ENCODE measurements around the gene CTXND2. TPM values are rescaled to one million over a fixed set of nuclear protein-coding genes. Genes with fewer than 3 reads are reported as not detected.

CTXND2 gene
- total and polyA plus RNA-seq, 9 of the 15 experiments (the other 6 are each of a cell fraction or from before 2014, with no cell fraction given) = not detected

DNA sequence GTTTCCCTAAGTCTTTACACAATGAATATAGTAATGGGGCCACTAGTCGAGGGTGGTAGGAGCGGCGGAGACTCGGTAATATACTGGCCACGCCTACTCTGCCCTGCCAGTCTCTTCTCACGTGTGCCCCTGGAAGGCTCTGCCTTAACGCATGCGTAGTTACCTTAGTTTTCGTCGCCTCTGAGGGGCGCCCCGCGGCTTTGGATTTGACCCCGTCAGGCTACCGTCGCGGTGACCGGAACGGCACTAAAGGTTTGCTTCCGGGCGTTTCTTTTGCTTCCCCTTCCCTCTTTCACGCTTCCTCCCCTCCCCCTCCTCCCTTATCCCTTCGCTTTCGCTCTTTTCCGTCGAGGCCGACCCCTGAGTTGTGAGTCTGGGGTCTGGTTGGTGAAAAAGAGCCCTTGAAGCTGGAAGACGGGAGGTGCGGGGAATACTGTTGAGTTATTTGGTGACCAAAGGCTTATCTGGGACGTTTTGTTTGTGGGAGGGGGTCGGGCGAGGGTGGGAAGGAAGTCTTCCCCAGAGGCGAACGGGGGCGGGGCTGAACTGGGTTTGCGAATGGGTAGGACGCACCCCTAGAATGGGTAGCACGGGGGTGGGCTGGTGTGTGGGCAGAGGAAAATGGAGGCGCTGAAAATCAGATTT is 39.3 kb downstream of the CTXND2 start, which contains the start of gene SETDB1 (continued):
- no peak for TF ChIP-seq IFI16 (CRISPR knock-in tag; IDR thresholded peaks at IDR 0.05)
- no peak for TF ChIP-seq SMARCA5 (IDR thresholded peaks at IDR 0.05)
- no peak for TF ChIP-seq PHB (CRISPR knock-in tag; IDR thresholded peaks at IDR 0.05)
- TF ChIP-seq TCFL5 (CRISPR knock-in tag; conservative IDR thresholded peaks at IDR 0.05) = no peak
- TF ChIP-seq LEF1 (IDR thresholded peaks at IDR 0.05) = peak; percentile 75
- TF ChIP-seq E2F4 (CRISPR knock-in tag; IDR thresholded peaks at IDR 0.05; ENCODE audit: low read depth) = no peak
- peak; percentile 55 for TF ChIP-seq MTA2 (IDR thresholded peaks at IDR 0.05; ENCODE audit: low read depth)
- TF ChIP-seq ZNF140 (CRISPR knock-in tag; IDR thresholded peaks at IDR 0.05) = no peak
- TF ChIP-seq PML (IDR thresholded peaks at IDR 0.05; ENCODE audit: low read length) = peak; percentile 60
- TF ChIP-seq C11orf30 (IDR thresholded peaks at IDR 0.05; ENCODE audit: low read depth) = peak; percentile 91
- no peak for TF ChIP-seq ARID3A (IDR thresholded peaks at IDR 0.05; ENCODE audit: borderline replicate concordance, low read depth, low read length)
- TF ChIP-seq ZNF639 (CRISPR knock-in tag; conservative IDR thresholded peaks at IDR 0.05 in 1 of 2, IDR thresholded peaks at IDR 0.05 in 1 of 2) = peak in 1 of 2 experiments; percentile 91; a peak in 2 of 4 replicates
- peak; percentile 94 for TF ChIP-seq ELF1 (tag; IDR thresholded peaks at IDR 0.05)
- no peak for TF ChIP-seq HDAC3 (IDR thresholded peaks at IDR 0.05; ENCODE audit: borderline replicate concordance, partially characterized antibody)
- no peak for TF ChIP-seq PURB (CRISPR knock-in tag; IDR thresholded peaks at IDR 0.05; ENCODE audit: low read depth)
- peak; percentile 49; the same call in 1 of the 2 replicates for TF ChIP-seq TCF7 (IDR thresholded peaks at IDR 0.05; ENCODE audit: borderline replicate concordance)
- TF ChIP-seq, protein P1, sequence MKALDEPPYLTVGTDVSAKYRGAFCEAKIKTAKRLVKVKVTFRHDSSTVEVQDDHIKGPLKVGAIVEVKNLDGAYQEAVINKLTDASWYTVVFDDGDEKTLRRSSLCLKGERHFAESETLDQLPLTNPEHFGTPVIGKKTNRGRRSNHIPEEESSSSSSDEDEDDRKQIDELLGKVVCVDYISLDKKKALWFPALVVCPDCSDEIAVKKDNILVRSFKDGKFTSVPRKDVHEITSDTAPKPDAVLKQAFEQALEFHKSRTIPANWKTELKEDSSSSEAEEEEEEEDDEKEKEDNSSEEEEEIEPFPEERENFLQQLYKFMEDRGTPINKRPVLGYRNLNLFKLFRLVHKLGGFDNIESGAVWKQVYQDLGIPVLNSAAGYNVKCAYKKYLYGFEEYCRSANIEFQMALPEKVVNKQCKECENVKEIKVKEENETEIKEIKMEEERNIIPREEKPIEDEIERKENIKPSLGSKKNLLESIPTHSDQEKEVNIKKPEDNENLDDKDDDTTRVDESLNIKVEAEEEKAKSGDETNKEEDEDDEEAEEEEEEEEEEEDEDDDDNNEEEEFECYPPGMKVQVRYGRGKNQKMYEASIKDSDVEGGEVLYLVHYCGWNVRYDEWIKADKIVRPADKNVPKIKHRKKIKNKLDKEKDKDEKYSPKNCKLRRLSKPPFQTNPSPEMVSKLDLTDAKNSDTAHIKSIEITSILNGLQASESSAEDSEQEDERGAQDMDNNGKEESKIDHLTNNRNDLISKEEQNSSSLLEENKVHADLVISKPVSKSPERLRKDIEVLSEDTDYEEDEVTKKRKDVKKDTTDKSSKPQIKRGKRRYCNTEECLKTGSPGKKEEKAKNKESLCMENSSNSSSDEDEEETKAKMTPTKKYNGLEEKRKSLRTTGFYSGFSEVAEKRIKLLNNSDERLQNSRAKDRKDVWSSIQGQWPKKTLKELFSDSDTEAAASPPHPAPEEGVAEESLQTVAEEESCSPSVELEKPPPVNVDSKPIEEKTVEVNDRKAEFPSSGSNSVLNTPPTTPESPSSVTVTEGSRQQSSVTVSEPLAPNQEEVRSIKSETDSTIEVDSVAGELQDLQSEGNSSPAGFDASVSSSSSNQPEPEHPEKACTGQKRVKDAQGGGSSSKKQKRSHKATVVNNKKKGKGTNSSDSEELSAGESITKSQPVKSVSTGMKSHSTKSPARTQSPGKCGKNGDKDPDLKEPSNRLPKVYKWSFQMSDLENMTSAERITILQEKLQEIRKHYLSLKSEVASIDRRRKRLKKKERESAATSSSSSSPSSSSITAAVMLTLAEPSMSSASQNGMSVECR (CRISPR knock-in tag; IDR thresholded peaks at IDR 0.05) = 0 out of 2 replicates have a peak, but pooled peaks have one; percentile 51
- no peak for TF ChIP-seq EZH2 (IDR thresholded peaks at IDR 0.05; ENCODE audit: borderline replicate concordance, low read depth, low read length)
- TF ChIP-seq RBM17 (IDR thresholded peaks at IDR 0.05; ENCODE audit: borderline replicate concordance, low read depth, low read length) = no peak
- TF ChIP-seq BRF1 (IDR thresholded peaks at IDR 0.05; ENCODE audit: borderline replicate concordance, extremely low read depth, insufficient read length) = no peak
